Neural cell (in vitro differentiated cells): ENCODE data around the gene TMSB15C.

Experiments used
- CTCF ChIP-seq: fragments of 450-650 bp; IDR thresholded peaks from 2 replicates; pipeline ENCODE4 v1.5.1; 2014; ENCODE audit warnings: antibody characterized with exemption, mild to moderate bottlenecking, moderate library complexity; ENCODE audit not compliant: poor library complexity, severe bottlenecking
- POLR2AphosphoS5 ChIP-seq: IDR thresholded peaks from 2 replicates; pipeline ENCODE4 v1.6.1; 2012
- RAD21 ChIP-seq: fragments of 450-650 bp; conservative IDR thresholded peaks from 2 replicates; pipeline ENCODE4 v1.6.1; 2014; ENCODE audit warnings: antibody characterized with exemption, mild to moderate bottlenecking, moderate library complexity
- TAF1 ChIP-seq: IDR thresholded peaks from 2 replicates; pipeline ENCODE4 v1.6.1; 2012; ENCODE audit warnings: low read depth

GRCh38 chrX:104041003-104041402, 35.0 kb downstream of the TMSB15C start:
- TF ChIP-seq CTCF (no peak), RAD21 (no peak), TAF1 (no peak), POLR2AphosphoS5 (no peak)
